HEK293 (cell line): ENCODE results near the gene NELFB.

Experiments used
- CTCF ChIA-PET: fragments of 350-600 bp; formaldehyde crosslinking; extraction: SDS; loops from one replicate; lab custom pipeline; 2021; ENCODE audit warnings: antibody characterized with exemption; lab: Yijun Ruan, JAX
- POLR2A ChIA-PET: fragments of 300-600 bp; formaldehyde crosslinking; extraction: SDS; loops from one replicate; lab custom pipeline; 2020; ENCODE audit warnings: antibody characterized with exemption, inconsistent platforms; lab: Yijun Ruan, JAX
- H3K27ac ChIP-seq: fragments of 200-500 bp; sonication (Bioruptor generic); 2 replicates; pipeline ENCODE4 v1.5.1; 2014; ENCODE audit warnings: low read depth, low read length, control low read depth, inconsistent platforms; ENCODE audit errors: extremely low read depth
- H3K36me3 ChIP-seq, 2 experiments: fragments of 200-500 bp in 1 of 2; sonication (Bioruptor generic) in 1 of 2; 1 replicate in 1 of 2; 2 replicates in 1 of 2; pipeline ENCODE4 v1.5.1; 2014 to 2017; ENCODE audit warnings: inconsistent platforms in 2 of 2, low read length in 2 of 2; ENCODE audit not compliant: control insufficient read depth in 2 of 2, insufficient read depth in 1 of 2
- H3K4me1 ChIP-seq: fragments of 200-500 bp; sonication (Bioruptor generic); 2 replicates; pipeline ENCODE4 v1.5.1; 2014; ENCODE audit warnings: mild to moderate bottlenecking, low read length, inconsistent platforms; ENCODE audit not compliant: control insufficient read depth, insufficient read depth
- H3K4me3 ChIP-seq: 2 replicates; pipeline ENCODE4 v1.5.1; 2011; ENCODE audit warnings: low read depth, mild to moderate bottlenecking, control low read depth, low read length, moderate library complexity
- H3K9me3 ChIP-seq: fragments of 200-500 bp; sonication (Bioruptor generic); 2 replicates; pipeline ENCODE4 v1.5.1; 2014; ENCODE audit warnings: low read depth, low read length, inconsistent platforms; ENCODE audit not compliant: control insufficient read depth, insufficient read depth
- BCL11A ChIP-seq: fragments of 450-650 bp; formaldehyde crosslinking; IDR thresholded peaks from 2 replicates; pipeline ENCODE4 v1.5.1; 2016; ENCODE audit warnings: low read depth, missing biosample characterization, missing genetic modification characterization
- ZBTB1 ChIP-seq: fragments of 450-650 bp; formaldehyde crosslinking; IDR thresholded peaks from 2 replicates; pipeline ENCODE4 v1.5.1; 2016; ENCODE audit warnings: missing biosample characterization, missing genetic modification characterization
- ZIC2 ChIP-seq: fragments of 450-650 bp; formaldehyde crosslinking; IDR thresholded peaks from 2 replicates; pipeline ENCODE4 v1.5.1; 2016; ENCODE audit warnings: missing biosample characterization, missing genetic modification characterization
- ZNF146 ChIP-seq: fragments of 450-650 bp; formaldehyde crosslinking; IDR thresholded peaks from 2 replicates; pipeline ENCODE4 v1.5.1; 2016; ENCODE audit warnings: missing biosample characterization, missing genetic modification characterization
- ZNF175 ChIP-seq: fragments of 450-650 bp; formaldehyde crosslinking; IDR thresholded peaks from 2 replicates; pipeline ENCODE4 v1.5.1; 2016; ENCODE audit warnings: missing biosample characterization, missing genetic modification characterization
- ZNF341 ChIP-seq: fragments of 450-650 bp; formaldehyde crosslinking; IDR thresholded peaks from 2 replicates; pipeline ENCODE4; 2016; ENCODE audit warnings: low read depth, missing biosample characterization, missing genetic modification characterization
- ZNF521 ChIP-seq: fragments of 450-650 bp; formaldehyde crosslinking; IDR thresholded peaks from 2 replicates; pipeline ENCODE4 v1.5.1; 2017; ENCODE audit warnings: missing biosample characterization, mild to moderate bottlenecking, missing genetic modification characterization
- ZNF560 ChIP-seq: fragments of 450-650 bp; formaldehyde crosslinking; IDR thresholded peaks from 2 replicates; pipeline ENCODE4 v1.5.1; 2017; ENCODE audit warnings: missing biosample characterization, missing genetic modification characterization, borderline replicate concordance
- ZNF571 ChIP-seq: fragments of 450-650 bp; formaldehyde crosslinking; IDR thresholded peaks from 2 replicates; pipeline ENCODE4 v1.5.0; 2017; ENCODE audit warnings: missing biosample characterization, missing genetic modification characterization
- ZNF600 ChIP-seq: fragments of 450-650 bp; formaldehyde crosslinking; IDR thresholded peaks from 2 replicates; pipeline ENCODE4 v1.5.1; 2016; ENCODE audit warnings: missing biosample characterization, missing genetic modification characterization
- ZNF621 ChIP-seq: fragments of 450-650 bp; formaldehyde crosslinking; IDR thresholded peaks from 2 replicates; pipeline ENCODE4 v1.5.1; 2017; ENCODE audit warnings: missing biosample characterization, missing genetic modification characterization
- ZNF654 ChIP-seq: fragments of 450-650 bp; formaldehyde crosslinking; IDR thresholded peaks from 2 replicates; pipeline ENCODE4 v1.5.1; 2016; ENCODE audit warnings: low read depth, missing biosample characterization, missing genetic modification characterization
- ZNF776 ChIP-seq: fragments of 450-650 bp; formaldehyde crosslinking; IDR thresholded peaks from 2 replicates; pipeline ENCODE4 v1.5.0; 2017; ENCODE audit warnings: missing biosample characterization, missing genetic modification characterization, borderline replicate concordance
- ZSCAN16 ChIP-seq: fragments of 450-650 bp; formaldehyde crosslinking; IDR thresholded peaks from 2 replicates; pipeline ENCODE4 v1.5.1; 2016; ENCODE audit warnings: missing biosample characterization, missing genetic modification characterization
- TF ChIP-seq, protein P1 (sequence below): fragments of 450-650 bp; formaldehyde crosslinking; IDR thresholded peaks from 2 replicates; pipeline ENCODE4 v1.5.1; 2016; ENCODE audit warnings: missing biosample characterization, missing genetic modification characterization
- TF ChIP-seq, protein P2 (sequence below): fragments of 450-650 bp; formaldehyde crosslinking; IDR thresholded peaks from 2 replicates; pipeline ENCODE4 v1.5.1; 2016; ENCODE audit warnings: missing biosample characterization, missing genetic modification characterization
- TF ChIP-seq, protein P3 (sequence below): fragments of 450-650 bp; formaldehyde crosslinking; IDR thresholded peaks from 2 replicates; pipeline ENCODE4 v1.5.1; 2016; ENCODE audit warnings: missing biosample characterization, missing genetic modification characterization, low read depth
- TF ChIP-seq, protein P4 (sequence below): fragments of 450-650 bp; formaldehyde crosslinking; IDR thresholded peaks from 2 replicates; pipeline ENCODE4 v1.5.1; 2017; ENCODE audit warnings: missing biosample characterization, missing genetic modification characterization

The NELFB gene

DNA sequence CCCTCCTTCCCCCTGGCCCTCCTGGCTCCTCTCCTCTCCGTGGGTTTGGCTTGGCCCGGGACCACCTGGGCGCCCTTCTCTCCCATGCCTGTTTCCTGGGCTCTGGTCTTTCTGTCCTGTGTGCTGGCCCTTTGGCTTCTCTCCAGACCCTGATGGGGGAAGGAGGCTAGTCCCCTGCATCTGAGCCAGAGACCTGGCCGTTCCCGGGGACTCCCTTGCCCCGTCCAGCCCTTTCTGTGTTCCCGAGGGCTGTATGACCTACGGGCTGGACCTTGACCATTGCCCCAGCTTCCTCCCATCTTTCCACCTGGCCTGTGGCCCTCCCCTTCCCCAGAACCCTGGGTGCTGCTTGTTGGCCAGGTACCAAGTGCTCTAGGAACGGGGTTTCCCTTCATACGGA is 8.4 kb downstream of the NELFB start (continued):
- TF ChIP-seq, protein P1, sequence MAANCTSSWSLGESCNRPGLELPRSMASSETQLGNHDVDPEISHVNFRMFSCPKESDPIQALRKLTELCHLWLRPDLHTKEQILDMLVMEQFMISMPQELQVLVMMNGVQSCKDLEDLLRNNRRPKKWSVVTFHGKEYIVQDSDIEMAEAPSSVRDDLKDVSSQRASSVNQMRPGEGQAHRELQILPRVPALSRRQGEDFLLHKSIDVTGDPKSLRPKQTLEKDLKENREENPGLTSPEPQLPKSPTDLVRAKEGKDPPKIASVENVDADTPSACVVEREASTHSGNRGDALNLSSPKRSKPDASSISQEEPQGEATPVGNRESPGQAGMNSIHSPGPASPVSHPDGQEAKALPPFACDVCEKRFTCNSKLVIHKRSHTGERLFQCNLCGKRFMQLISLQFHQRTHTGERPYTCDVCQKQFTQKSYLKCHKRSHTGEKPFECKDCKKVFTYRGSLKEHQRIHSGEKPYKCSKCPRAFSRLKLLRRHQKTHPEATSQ (tag by site-specific recombination): no peak
- TF ChIP-seq BCL11A (tag by site-specific recombination): no peak
- no peak for TF ChIP-seq ZNF571
- TF ChIP-seq, protein P2, sequence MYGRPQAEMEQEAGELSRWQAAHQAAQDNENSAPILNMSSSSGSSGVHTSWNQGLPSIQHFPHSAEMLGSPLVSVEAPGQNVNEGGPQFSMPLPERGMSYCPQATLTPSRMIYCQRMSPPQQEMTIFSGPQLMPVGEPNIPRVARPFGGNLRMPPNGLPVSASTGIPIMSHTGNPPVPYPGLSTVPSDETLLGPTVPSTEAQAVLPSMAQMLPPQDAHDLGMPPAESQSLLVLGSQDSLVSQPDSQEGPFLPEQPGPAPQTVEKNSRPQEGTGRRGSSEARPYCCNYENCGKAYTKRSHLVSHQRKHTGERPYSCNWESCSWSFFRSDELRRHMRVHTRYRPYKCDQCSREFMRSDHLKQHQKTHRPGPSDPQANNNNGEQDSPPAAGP (tag by site-specific recombination): no peak
- TF ChIP-seq ZNF560: no peak

DNA sequence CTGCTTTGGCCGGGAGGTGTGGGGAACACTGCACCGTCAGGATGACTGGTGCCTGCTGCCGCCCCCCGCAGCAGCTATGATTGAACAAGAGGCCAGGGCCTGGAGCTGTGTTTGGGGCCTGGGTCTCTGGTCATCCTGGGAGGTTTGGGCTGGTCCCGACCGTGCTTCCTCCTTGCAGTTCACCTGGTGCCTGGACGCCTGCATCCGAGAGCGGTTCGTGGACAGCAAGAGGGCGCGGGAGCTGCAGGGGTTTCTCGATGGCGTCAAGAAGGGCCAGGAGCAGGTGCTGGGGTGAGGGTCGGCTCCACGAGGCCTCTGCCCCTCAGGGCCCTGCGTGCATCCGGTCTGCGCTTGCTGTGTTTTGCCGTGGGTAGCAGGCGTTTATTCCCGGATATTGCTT is 8.9 kb downstream of the NELFB start:
- TF ChIP-seq ZNF146 (tag by site-specific recombination) (no peak), ZBTB1 (tag by site-specific recombination) (no peak), ZNF621 (tag by site-specific recombination) (no peak), ZNF600 (tag by site-specific recombination) (no peak), BCL11A (tag by site-specific recombination) (no peak), ZNF776 (tag by site-specific recombination) (no peak)
- TF ChIP-seq, protein P3, sequence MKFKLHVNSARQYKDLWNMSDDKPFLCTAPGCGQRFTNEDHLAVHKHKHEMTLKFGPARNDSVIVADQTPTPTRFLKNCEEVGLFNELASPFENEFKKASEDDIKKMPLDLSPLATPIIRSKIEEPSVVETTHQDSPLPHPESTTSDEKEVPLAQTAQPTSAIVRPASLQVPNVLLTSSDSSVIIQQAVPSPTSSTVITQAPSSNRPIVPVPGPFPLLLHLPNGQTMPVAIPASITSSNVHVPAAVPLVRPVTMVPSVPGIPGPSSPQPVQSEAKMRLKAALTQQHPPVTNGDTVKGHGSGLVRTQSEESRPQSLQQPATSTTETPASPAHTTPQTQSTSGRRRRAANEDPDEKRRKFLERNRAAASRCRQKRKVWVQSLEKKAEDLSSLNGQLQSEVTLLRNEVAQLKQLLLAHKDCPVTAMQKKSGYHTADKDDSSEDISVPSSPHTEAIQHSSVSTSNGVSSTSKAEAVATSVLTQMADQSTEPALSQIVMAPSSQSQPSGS: no peak
- CTCF ChIA-PET: interaction anchor here (0.6 to 6.1 kb wide), 5 partner anchors 8 to 29 kb away, joined by 3 to 37 read pairs (median 3); no protein-coding TSS in a partner anchor
- H3K4me1 ChIP-seq: no peaks in the 10 kb centered on the region
- no peak overlapping the region for H3K27ac ChIP-seq
- no peak overlapping the region for H3K4me3 ChIP-seq
- POLR2A ChIA-PET: interaction anchor here (0.6 to 10.1 kb wide), 5 partner anchors 16 to 298 kb away, joined by 3 to 103 read pairs (median 4); partner anchors contain the start of gene TUBB4B
- H3K9me3 ChIP-seq: no peaks in the 10 kb centered on the region
- peaks cover 2 to 49% of the 10 kb centered on the region in 2 experiments; a peak in 2 of 3 replicates for H3K36me3 ChIP-seq

DNA sequence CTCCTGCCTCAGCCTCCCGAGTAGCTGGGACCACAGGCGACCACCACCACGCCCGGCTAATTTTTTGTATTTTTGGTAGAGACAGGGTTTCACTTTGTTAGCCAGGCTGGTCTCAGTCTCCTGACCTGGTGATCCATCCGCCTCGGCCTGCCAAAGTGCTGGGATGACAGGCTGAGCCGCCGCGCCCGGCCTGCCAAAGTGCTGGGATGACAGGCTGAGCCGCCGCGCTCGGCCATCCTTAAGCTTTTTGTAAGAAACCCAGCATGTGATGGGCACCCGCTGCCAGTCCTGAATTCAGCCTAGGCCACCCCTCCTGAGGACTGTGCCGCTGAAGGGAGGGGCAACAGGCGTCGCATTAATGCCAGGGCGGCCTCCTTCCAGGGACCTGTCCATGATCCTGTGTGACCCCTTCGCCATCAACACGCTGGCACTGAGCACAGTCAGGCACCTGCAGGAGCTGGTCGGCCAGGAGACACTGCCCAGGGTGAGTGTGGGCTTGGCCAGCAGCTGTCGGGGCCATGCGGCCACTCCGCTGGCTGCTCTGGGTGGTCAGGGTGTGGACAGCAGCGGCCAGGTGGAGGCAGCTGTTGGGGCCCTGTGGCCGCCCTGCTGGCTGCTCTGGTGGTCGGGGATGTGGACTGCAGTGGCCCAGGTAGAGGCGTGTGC is 10.5 kb downstream of the NELFB start:
- POLR2A ChIA-PET: interaction anchor here (0.5 to 10.1 kb wide), 2 partner anchors 24 to 136 kb away, joined by 4 to 103 read pairs; partner anchors contain the start of gene TUBB4B
- no peak overlapping the region for H3K27ac ChIP-seq
- H3K9me3 ChIP-seq: no peaks in the 10 kb centered on the region
- no peaks in the 10 kb centered on the region for H3K4me1 ChIP-seq
- peaks cover 0 to 53% of the 10 kb centered on the region in 2 experiments; a peak in 2 of 3 replicates for H3K36me3 ChIP-seq
- CTCF ChIA-PET: interaction anchor here (0.5 to 2.2 kb wide), 9 partner anchors 9 to 1785 kb away, joined by 3 to 17 read pairs (median 5); a partner anchor contains a TSS
- no peak overlapping the region for H3K4me3 ChIP-seq
- TF ChIP-seq ZNF175 (tag by site-specific recombination): 0 out of 2 replicates have a peak, but pooled peaks have one; percentile 8
- TF ChIP-seq ZNF341 (tag by site-specific recombination): no peak

DNA sequence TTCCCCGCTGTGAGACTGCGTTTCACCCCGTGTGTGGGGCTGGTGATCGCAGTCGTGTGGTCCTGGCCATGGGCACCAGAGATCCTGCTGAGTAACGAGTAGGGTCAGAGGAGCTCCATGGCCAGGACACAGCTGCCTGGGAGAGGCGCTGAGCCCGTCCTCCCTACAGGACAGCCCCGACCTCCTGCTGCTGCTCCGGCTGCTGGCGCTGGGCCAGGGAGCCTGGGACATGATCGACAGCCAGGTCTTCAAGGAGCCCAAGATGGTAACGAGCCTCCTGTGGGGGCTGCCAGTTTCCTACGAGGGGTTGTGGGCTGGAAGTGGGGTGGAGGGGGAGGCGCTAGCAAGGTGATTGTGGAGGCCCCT is 11.0 kb downstream of the NELFB start:
- no peak for TF ChIP-seq ZSCAN16 (tag by site-specific recombination)
- no peak for TF ChIP-seq ZNF521 (tag by site-specific recombination)
- no peak for TF ChIP-seq ZNF654 (tag by site-specific recombination)
- TF ChIP-seq ZIC2 (tag by site-specific recombination): peak; percentile 83
- TF ChIP-seq, protein P4, sequence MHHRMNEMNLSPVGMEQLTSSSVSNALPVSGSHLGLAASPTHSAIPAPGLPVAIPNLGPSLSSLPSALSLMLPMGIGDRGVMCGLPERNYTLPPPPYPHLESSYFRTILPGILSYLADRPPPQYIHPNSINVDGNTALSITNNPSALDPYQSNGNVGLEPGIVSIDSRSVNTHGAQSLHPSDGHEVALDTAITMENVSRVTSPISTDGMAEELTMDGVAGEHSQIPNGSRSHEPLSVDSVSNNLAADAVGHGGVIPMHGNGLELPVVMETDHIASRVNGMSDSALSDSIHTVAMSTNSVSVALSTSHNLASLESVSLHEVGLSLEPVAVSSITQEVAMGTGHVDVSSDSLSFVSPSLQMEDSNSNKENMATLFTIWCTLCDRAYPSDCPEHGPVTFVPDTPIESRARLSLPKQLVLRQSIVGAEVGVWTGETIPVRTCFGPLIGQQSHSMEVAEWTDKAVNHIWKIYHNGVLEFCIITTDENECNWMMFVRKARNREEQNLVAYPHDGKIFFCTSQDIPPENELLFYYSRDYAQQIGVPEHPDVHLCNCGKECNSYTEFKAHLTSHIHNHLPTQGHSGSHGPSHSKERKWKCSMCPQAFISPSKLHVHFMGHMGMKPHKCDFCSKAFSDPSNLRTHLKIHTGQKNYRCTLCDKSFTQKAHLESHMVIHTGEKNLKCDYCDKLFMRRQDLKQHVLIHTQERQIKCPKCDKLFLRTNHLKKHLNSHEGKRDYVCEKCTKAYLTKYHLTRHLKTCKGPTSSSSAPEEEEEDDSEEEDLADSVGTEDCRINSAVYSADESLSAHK (tag by site-specific recombination): no peak
- CTCF ChIA-PET: interaction anchor here (0.5 to 2.2 kb wide), 6 partner anchors 19 to 198 kb away, joined by 3 to 17 read pairs (median 5); a partner anchor contains a TSS
- POLR2A ChIA-PET: interaction anchor here (2.1 to 10.1 kb wide), 2 partner anchors 10 to 24 kb away, joined by 9 to 103 read pairs; partner anchors contain the start of gene TUBB4B
- Histone ChIP-seq H3K36me3 (peaks cover 0 to 58% of the 10 kb centered on the region in 2 experiments; a peak in 2 of 3 replicates), H3K4me3 (no peak overlapping the region), H3K9me3 (no peaks in the 10 kb centered on the region), H3K4me1 (no peaks in the 10 kb centered on the region), H3K27ac (no peak overlapping the region)
